HG03280 (cell line): ENCODE results near the gene KDF1.

Experiments
- ATAC-seq: cut with Tn5 transposase; IDR thresholded peaks from one replicate; pipeline ENCODE4 v1.9.1; 2021; ENCODE audit warnings: mild to moderate bottlenecking, moderate library complexity; ENCODE audit not compliant: unreplicated experiment

KDF1 gene, protein sequence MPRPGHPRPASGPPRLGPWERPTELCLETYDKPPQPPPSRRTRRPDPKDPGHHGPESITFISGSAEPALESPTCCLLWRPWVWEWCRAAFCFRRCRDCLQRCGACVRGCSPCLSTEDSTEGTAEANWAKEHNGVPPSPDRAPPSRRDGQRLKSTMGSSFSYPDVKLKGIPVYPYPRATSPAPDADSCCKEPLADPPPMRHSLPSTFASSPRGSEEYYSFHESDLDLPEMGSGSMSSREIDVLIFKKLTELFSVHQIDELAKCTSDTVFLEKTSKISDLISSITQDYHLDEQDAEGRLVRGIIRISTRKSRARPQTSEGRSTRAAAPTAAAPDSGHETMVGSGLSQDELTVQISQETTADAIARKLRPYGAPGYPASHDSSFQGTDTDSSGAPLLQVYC

GRCh38 chr1:26959722-26960624 is at the start of gene KDF1:
KDF1 (minus strand) TSS chr1:26960468; CDS start chr1:26952380, 8,088 bp downstream.
- no peak for ATAC-seq

DNA sequence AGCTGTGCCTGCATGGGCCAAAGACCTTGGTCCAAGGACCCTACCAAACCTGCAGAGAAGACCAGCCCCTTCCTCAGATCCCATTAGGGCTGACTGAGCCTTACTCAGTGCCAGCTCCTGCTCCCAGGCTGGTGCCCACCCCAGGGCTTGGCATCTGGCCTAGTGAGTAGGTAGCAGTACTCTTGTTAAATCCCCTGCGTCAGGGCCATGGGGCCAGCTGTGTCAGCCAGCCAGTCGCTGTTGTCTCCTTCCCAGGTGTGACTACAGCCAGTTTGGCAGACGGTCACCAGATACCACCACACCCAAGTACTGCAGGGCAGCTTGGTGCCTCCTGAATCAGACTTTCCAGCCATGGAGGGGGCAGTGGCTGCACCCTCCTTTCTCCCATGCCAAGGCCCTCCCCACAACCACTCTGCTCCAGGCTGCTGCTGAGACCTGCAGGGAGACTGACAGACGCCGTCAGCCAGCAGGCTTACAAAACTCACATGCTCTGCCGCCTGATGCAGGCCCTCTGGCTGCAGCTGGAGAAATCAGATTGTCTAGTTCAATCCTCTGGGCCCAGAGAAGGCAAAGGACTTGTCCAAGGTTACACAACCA is 49.4 kb upstream of the KDF1 start:
- ATAC-seq: no peak

DNA sequence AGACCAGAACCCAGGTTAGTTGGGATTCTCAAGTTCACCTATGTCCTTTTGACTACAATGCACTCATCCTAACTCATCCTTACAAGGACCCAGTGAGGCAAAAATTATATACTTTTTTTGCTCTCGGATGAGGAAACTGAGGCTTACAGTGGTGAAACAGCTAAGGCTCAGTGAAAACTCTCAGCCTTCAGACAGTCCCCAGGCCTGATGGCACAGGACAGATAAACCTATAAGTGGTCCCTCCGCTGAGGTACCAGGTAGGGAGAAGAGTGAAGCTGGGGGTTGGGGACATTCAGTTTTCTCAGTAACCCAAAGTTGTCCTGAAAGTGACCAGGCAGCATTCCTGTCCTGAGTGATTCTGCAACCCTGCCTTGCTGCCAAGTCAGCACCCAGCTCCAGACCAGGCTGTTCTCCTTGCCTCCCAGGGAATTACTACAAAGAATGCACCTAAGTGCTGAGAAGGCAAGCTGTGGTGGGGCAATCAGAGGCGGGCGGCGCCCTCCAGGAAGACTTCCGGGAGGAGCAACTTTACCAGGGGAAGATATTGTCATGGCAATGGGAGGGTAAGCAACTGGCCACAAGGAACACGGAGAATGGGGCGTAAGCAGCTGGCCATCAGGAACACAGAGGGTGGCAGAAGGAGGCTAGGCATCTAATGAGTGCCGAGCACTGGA is 47.8 kb upstream of the KDF1 start:
- ATAC-seq: no peak

- no peak for ATAC-seq
These were observed 46.4 kb upstream of the KDF1 start for GRCh38 chr1:27006683-27007082.

DNA sequence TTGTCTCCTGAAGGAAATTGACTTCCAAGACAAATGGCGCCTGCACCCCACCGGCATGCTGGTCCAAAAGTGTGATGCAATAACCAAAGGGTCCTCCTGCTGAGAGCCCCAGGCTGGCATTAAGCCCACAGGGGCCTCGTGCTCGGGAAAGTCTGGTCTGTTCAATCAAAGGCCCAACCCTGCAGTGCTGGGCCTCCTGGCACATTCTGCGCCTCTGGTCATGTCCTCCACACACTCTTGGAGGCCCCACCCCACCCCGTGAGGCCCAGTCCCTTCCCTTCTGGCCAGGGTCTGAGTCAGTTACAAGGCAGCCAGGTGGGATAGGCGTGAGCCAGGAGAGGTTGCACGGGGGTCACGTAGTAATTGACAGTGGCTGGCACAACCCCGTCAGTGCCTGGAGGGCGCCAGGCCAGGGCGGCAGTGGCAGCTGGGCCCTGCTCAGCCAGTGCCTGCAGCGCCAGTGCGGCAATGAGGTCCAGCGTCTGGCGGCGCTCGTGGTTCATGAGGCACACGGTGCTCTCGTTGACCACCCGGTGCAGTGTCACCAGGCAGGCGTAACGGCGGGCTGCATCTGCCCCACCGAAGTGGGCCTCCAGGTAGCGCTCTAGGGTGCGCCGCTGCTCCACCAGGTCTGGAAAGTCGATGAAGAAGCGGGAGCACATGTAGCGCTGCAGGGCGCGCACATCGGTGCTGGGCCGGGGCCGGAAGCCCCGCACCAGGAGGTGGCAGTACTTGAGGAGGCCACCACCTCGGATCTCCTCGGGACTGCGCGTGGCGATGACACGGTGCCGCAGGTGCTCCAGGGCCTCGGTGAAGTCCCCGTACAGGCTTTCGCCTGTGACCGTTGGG is 45.6 kb upstream of the KDF1 start:
- ATAC-seq: no peak

GRCh38 chr1:27005166-27005530 is 44.9 kb upstream of the KDF1 start:
- no peak for ATAC-seq

- no peak for ATAC-seq
These were observed 44.4 kb upstream of the KDF1 start for GRCh38 chr1:27004471-27005165.

- ATAC-seq: no peak
These were observed 43.6 kb upstream of the KDF1 start for GRCh38 chr1:27003745-27004470.

DNA sequence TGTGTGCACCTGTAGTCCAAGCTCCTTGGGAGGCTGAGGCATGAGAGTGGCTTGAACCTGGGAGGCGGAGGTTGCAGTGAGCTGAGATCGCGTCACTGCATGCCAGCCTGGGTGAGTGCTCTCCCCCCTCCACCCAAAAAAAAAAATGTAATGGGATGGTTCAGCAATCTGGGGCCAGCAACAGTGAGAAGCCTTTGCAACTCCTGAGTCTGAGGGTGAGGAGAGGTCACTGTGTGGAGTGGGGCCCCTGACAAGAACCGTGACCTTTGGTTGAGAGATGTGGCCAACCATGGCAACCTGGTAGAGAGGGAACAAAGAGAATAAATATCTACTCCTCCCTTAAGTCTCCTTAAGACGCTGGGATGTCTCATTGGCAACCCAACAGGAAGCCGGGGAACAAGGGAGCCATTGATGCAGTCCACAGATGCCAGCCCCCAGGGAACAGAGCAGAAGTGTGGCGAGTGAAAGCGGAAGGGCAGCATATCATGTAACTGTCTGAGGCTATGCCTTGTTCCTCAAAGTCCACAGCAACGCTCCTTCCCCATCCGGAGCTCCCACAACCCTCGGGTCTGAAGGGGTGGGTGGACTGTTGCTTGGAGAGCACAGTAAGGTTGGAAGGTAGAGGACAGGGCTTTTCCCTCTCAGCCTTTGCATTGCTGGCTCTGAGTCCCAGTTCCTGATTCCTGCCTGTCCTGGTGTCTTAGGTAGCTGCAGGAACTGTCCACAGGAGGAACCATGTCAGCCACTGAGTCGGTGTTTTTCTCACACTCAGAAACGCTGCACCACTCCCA is 41.5 kb upstream of the KDF1 start:
- ATAC-seq: no peak

GRCh38 chr1:27000817-27001460 is 40.7 kb upstream of the KDF1 start:
- no peak for ATAC-seq

GRCh38 chr1:27000090-27000816 is 40.0 kb upstream of the KDF1 start:
- no peak for ATAC-seq

DNA sequence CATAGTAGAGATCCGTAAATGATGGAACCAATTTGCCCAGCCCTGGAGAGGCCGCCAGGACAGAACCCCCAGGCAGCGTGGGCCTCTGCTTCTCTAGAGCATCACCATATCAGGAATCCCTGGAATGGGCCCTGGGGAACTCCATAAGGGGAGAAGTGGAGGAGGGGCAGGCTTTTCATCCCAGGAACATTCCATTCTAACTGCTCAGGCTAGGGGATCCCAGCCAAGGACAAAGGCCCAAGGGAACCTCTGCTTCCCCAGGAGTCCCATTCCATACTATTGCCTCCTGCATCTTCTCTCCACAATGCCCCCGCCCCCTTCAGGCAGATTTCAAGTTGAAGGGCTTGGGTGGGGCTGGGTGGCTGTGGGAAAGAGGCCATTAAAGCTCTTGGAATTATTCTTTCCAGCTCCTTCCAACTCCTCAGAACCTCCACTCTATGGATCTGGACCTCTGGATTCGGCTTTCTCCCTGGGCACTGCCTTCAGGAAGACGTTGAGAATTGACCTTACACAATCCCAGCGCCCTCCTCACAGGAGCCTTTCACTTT is 39.2 kb upstream of the KDF1 start:
- ATAC-seq: no peak

GRCh38 chr1:26998429-26999300 is 38.4 kb upstream of the KDF1 start:
- no peak for ATAC-seq

DNA sequence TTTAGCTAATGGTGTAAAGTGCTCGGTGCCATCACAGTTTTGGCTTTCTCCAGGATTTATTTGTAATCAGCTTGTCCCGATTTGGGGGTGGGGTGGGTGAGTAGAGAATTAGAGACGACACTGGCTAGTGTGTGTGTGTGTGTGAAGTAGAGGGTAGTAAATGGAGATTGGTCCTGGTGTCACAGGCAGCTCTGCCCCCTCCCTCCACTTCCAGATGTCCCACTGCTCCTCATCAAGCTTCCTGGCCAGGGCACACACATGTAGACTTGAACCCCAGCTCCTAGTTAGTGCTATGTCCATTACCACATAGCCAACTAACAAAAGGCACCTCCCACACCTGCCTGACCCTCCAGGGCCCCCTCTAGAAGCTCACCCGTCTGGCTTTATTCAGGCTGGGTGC is 36.4 kb upstream of the KDF1 start:
- ATAC-seq: no peak

DNA sequence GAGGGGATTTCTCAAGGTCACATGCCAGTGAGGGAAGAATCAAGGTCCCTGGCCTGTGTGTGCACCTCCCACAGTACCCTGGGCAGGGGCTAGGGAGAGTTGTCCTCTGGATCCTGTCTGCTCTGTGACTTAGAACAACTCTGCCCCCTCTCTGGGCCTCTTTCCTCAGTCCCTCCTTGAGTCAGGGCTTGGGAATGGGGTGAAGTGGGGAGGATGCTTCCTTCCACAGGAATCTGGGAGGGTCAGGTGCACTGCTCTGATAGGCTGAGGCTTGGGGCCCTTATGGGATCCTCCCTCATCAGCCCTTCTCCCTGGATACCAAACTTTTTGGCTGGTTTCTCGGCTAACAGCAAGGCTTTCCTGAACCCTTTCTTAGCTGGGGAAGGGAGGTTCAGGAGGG is 35.8 kb upstream of the KDF1 start:
- no peak for ATAC-seq
